Measurements from ENCODE around the gene SLC8A3.

The SLC8A3 gene

DNA sequence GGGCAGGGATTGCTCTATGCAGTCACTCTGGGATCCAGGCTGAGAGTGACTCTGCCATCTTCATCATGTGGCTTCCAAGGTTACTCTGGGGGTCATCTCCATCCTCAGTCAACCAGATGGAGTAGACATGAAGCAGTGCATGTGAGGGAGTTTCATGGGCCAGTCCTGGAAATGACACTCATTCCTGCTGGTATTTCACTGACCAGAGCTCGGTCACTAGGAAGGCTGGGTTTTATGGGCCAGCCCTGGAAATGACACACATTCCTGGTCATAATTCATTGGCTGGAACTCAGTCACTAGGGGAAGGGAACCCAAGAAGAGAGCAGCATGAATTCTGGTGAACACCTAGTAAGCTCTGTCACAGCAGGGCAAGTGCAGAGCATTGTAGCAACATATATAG, 164.9 kb downstream of the SLC8A3 start:
- no peak for DNase-seq (ENCODE audit: low spot score)

GRCh38 chr14:70022771-70023445, 165.8 kb downstream of the SLC8A3 start:
- no peak for DNase-seq (ENCODE audit: low spot score)

GRCh38 chr14:70021548-70022220, 167.1 kb downstream of the SLC8A3 start:
- no peak for DNase-seq (ENCODE audit: low spot score)

- no peak for DNase-seq (ENCODE audit: low spot score)
Measured at GRCh38 chr14:70020352-70021170, 168.2 kb downstream of the SLC8A3 start.

GRCh38 chr14:70019695-70020094, 169.1 kb downstream of the SLC8A3 start:
- DNase-seq (ENCODE audit: low spot score) = no peak

DNA sequence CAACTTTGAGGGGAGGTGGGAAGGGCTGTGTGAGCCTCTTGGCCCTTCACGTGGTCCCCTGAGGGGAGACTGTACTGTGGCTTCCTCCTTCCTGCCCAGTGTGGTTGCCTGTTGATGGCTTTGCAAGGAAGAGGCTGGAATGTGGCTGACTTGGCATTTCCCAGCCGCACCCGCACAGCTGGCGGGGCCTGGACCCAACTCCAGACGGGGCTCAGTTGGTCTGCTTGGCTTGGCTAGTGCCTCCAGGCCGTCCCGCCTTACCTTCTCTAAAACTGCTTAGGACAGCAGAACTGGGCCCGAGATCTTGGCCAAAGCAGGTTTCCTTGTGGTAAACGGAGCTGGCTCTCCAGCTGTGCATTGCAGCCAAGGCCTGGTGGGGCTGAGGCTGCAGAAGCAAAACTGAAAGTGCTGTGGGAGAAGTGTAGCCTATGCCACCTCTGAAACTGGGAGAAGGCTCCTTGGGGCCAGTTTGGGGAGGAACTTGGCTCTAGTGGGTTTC, 170.0 kb downstream of the SLC8A3 start:
- no peak for DNase-seq (ENCODE audit: low spot score)

DNA sequence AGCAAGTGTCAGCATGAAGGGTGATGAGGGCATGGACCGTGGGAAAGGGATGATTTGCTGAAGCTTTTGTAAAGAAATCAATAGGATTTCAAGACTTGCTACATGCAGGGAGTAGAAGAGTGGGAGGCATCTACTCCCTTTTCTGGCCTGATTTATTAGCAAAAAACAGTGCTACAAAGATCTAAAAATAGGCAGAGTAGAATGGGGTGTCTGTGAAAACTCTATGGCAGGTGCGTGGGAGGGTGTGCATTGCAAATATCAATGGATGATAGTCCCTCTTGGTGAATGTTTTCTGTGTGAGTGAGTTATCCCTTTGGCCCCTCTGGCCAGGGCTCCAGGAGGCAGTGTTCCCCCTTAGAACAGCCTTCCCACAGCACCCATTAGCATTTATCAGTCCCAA, 170.5 kb downstream of the SLC8A3 start:
- DNase-seq (ENCODE audit: low spot score) = peak; percentile 42

GRCh38 chr14:70014406-70015095, 174.2 kb downstream of the SLC8A3 start:
- DNase-seq (ENCODE audit: low spot score) = no peak

DNA sequence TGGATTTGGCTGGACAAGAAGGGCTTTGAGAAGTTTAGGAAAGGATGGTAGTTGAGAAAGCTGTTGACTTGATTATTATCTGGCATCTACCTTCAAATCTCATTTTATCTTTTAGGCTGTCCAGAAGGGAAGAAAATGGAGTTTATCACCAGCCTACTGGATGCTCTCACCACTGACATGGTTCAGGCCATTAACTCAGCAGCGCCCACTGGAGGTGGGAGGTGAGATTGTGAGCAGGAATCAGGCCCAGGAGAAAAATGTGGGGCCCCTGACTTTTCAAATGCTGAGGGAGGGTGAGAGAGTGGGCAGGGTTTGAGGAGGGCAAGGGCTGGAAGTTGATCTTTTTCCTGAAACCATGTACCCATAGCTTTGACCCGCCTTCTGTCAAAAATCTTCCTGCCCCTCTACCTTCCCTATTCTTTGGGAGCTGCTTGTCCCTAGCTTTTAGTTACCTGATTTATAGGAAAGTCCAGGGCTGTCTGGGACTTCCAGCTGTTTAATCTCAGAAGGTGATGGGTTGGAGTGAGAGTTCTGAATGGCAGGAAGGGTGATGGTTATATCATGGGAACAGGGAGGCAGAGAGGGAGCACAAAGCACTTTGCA, 175.4 kb downstream of the SLC8A3 start:
- DNase-seq (ENCODE audit: low spot score) = no peak

DNA sequence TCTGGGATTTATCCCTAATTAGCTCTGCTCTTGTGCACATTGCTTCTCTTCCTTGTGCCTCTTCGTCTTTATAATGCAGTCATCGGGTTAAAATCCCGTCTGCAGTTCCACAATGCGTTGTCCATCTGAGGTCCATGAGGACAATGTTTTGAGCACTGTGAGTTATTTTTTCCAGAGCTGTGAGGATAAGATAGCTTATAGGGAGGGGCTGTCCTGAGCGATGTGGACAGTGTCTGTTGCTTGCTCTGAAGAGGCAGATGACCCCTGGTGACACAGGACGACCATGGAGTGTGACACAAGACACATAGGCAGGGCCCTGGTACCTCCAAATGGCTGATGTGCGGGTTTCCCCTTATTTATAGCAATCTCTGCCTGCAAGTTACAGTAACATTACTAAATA, 177.0 kb downstream of the SLC8A3 start:
- DNase-seq (ENCODE audit: low spot score) = no peak

GRCh38 chr14:70011098-70011497, 177.7 kb downstream of the SLC8A3 start:
- DNase-seq (ENCODE audit: low spot score) = no peak

- DNase-seq (ENCODE audit: low spot score) = no peak
Measured at GRCh38 chr14:70009961-70010360, 178.8 kb downstream of the SLC8A3 start.

- no peak for DNase-seq (ENCODE audit: low spot score)
Measured at GRCh38 chr14:70008284-70009262, 180.2 kb downstream of the SLC8A3 start.

GRCh38 chr14:70006699-70007098, 182.1 kb downstream of the SLC8A3 start:
- DNase-seq (ENCODE audit: low spot score) = no peak

DNA sequence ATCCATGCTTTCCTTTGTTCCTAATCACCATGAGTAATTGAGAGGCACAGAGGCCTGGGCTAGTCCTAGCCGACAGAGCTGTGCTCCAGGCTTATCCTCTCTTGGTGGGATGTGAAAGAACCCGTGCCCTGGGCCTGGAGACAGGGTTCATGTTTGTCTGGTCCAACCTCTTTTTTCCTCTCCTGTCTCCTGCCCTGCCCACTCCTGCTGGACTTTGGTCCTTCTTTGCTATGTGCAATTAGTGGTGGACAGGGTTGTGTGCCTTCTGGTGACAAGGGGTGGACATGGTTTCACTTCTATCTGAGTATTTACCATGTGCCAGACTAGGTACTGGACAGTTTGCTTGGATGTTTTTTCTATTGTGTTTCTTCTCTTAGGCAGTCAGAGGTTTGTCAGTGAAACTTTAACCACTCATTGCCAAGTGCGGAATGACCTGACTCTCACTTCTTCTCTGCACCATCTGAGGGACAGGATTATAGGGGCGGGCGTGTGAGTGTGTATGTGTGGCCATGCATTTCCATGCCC, 183.4 kb downstream of the SLC8A3 start:
- DNase-seq (ENCODE audit: low spot score) = no peak

DNA sequence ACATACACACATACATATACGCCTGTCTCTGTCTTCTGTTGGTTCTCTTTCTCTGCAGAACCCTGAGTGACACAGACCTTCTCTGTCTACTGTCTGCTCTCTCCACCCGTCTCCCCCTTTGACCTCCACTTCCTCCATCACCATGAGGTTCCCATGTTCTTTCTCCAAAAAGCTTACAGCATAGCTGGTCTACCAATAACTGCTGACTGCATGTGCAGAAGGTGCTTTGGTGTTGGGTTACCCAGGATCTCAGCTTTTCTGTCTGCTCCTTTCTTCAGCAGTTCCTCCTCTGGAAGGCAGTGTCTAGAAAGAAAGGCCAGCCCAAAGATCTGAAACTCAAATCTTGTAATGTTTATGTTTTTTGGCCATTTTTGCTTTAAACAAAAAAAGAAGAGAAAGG, 184.0 kb downstream of the SLC8A3 start:
- DNase-seq (ENCODE audit: low spot score) = no peak

DNA sequence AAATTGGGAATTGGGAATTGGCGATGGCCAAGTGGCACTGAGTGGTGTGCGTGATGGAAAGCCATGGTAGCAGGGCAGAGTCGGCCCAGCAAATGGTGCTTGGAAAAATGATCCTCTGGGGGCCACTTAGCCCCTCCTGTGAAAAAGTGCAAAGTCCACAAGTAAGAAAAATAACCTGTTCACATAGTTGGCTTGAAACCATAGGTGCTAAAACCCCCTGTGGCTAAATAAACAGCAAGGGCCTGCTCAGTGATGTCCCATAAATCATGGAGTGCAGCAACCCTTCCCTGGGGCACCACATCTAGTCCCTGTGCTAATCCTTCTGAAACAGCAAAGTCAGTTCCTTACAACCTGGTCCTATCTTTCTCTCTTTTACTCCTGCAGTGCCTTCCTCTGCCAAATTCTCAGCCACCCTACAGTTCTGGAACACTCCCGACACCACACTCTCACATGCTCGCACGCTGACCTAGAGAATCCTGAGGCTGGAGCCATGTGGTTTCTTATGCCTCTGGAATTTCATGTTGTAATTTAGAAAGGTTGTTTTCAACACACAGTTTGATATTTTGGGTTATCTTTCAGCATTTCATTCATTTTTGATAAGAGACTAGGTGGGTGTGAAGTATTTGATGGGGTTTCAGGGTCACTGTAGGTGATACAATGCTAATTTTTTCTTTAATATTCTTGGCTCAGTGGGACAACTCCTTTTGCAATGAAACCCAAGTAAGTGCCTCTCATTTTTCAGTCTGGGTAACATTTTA, 186.0 kb downstream of the SLC8A3 start:
- no peak for DNase-seq (ENCODE audit: low spot score)

DNA sequence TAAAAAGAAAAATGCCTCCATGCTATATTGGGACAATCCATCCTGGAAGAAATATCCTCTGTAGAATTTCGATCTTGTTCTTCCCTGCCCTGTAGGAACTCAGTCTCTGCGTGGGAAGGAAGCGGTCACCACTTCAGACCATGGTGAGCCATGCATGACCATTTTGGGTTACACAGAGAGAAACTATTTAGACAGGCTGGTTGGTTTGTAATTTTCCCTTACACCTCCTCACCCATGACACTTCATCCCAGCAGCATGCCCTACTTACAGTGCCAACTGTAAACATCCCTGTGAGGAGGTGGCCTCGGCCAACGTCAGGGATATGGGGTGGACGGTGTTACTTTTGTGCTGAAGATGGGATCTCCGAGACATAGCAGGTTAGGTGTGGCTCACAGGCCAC, 188.2 kb downstream of the SLC8A3 start:
- no peak for DNase-seq (ENCODE audit: low spot score)

DNA sequence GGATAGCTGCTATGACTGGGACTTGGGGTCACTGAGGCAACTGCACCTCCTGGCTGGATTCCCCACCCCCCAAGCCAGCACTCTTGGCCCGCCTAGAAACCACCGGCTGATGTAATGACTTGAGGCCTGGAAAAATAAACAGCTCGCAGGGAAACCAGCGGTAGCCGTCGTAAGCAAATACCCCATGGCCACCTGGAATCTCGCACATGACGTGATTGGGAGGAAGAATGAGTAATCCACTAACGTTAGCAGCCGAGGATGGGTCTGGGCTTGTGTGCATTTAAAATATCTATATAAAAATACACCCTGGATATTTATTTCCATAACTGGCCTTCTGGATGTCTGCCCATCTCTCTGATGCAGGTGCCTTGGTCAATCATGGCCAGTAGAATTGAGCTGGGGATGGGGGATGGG, 189.5 kb downstream of the SLC8A3 start:
- DNase-seq (ENCODE audit: low spot score) = no peak

DNA sequence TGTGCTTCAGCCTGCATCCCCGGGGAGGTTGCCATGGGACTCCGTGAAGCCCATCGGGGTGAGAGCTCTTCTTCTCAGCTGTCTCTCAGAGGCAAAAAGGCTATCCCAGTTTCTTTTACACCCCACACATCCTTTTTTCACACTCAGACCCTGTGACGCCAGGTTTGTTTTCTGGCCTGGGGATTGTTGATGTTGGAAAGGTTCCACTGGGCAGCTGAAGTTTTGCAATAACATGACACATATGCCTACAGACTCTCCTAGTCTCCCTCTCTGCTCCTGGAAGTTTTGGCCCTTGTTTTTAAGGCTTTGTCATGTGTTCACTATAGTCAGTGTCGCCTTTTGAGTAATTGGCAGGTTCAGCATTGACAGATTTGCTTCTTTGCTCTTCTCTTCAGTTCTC, 190.9 kb downstream of the SLC8A3 start:
- DNase-seq (ENCODE audit: low spot score) = no peak
